NCI-H1694 treated with DMSO at 0.1 percent for 48 hours (cell line): Measurements from ENCODE around the gene DSCAM.
"Not testable (repeated sequence)": the region's sequence is repeated elsewhere in the genome, so short reads cannot be mapped to it uniquely, and the experiment has no call there.

ENCODE experiments used
- DNase-seq: peaks from one replicate; lab custom pipeline; 2025; lab: John Stamatoyannopoulos, UW

Gene DSCAM, protein sequence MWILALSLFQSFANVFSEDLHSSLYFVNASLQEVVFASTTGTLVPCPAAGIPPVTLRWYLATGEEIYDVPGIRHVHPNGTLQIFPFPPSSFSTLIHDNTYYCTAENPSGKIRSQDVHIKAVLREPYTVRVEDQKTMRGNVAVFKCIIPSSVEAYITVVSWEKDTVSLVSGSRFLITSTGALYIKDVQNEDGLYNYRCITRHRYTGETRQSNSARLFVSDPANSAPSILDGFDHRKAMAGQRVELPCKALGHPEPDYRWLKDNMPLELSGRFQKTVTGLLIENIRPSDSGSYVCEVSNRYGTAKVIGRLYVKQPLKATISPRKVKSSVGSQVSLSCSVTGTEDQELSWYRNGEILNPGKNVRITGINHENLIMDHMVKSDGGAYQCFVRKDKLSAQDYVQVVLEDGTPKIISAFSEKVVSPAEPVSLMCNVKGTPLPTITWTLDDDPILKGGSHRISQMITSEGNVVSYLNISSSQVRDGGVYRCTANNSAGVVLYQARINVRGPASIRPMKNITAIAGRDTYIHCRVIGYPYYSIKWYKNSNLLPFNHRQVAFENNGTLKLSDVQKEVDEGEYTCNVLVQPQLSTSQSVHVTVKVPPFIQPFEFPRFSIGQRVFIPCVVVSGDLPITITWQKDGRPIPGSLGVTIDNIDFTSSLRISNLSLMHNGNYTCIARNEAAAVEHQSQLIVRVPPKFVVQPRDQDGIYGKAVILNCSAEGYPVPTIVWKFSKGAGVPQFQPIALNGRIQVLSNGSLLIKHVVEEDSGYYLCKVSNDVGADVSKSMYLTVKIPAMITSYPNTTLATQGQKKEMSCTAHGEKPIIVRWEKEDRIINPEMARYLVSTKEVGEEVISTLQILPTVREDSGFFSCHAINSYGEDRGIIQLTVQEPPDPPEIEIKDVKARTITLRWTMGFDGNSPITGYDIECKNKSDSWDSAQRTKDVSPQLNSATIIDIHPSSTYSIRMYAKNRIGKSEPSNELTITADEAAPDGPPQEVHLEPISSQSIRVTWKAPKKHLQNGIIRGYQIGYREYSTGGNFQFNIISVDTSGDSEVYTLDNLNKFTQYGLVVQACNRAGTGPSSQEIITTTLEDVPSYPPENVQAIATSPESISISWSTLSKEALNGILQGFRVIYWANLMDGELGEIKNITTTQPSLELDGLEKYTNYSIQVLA (N-terminal part only)

DNA sequence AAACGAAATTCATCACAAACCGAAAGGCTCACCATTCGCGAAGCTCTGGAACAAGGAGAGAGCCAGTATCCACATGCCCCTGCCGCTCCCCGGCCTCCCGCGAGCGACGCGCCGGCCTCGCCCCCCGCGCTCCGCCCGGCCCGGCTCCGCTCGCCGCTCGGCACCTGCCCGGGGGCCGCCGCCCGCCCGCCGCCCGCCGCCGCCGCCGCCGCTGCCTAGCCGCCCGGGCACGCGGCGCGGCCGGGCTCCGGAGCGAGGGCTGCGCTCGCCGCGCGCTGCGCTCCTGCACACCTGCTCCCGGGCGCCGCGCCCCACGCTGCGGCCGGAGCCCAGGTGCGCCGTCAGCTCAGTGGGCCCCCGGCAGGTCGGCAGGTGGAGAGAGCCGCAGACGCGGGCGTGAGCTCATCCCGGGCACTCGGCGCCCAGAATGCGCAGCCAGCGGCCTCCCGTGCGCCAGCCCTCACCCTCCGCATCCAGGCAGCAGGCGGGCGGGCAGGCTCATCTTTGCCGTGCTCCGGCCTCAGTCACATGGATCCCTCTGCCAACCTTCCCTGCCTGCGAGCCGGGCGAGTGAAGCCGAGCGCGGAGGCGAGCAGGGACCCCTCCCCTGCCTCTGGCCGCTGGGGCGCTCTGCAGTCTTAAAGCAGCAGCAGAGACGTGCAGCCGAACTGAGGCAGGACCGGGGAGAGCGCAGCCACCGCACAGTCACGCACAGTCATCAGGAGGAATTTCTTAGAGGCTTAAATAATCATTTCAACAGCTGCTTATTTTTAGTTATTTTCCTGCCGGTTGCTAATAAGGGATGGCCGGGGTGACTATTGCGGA is at the start of gene DSCAM:
Gene DSCAM, minus strand, starts transcription at position 572 of the 825 bp plus-strand sequence. Its CDS starts 497 bp downstream, at position 75.
- DNase-seq, result peak; percentile 26

- not testable (repeated sequence) for DNase-seq
Observed at GRCh38 chr21:40895697-40896096, 48.7 kb upstream of the DSCAM start.

DNA sequence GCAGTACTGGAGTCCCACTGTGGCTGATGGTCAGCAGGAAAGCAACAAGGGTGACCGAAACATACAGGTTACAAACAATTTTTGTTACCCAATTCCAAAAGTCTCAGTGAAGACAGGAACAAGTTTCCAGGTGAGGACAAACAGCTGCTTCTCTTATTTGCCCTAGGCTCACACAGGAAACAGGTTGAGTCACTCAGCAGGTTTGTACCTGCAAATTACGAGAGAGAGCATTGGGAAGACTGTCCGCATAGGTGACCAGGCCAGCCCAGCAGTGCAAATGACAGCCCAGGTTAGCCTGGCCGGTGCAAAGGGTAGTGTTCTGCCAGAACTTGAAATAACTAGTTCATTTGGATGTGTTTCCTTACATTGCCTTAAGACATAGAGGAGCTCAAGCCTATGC is 40.0 kb upstream of the DSCAM start:
- DNase-seq, result no peak

GRCh38 chr21:40886006-40886405 is 39.0 kb upstream of the DSCAM start:
- no peak for DNase-seq

- DNase-seq, result no peak
Observed at GRCh38 chr21:40882192-40882915, 35.4 kb upstream of the DSCAM start.

- DNase-seq, result no peak
Observed at GRCh38 chr21:40881767-40882166, 34.8 kb upstream of the DSCAM start.

DNA sequence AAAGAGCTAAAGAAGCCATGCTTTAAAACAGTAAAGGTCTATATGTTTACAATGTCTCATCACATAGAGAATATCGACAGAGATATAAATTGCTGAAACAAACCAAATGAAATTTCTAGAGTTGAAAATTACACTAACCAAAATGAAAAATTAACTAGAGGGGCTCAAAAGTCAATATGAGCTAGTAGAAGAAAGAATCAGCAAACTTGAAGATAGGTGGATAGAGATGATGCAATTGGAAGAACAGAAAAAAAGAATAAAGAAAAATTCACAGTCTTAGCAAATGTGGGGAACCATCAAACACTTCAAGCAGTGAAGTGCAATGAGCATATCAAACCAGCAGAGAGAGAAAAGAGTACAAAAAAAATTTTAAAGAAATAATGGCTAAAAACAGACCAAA is 24.1 kb upstream of the DSCAM start:
- DNase-seq, result no peak

- DNase-seq, result no peak
Observed at GRCh38 chr21:40863839-40864238, 16.9 kb upstream of the DSCAM start.

DNA sequence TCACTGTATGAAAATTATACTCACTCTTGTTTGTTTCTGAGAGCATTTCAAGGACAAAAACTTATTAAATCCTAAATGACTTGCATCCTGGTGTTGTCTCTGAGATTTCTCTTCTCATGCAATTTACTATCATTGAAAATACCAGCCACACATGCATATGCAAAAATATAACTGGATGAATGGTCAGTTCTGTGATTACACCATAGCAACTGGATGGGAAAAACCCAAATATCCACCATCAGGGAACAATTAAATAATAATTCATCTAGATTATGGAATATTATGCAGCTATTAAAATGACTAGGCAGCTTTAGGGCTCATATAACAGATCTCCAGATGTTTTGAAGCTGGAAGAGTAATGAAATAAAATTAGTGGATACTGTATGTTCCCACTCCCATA is 11.6 kb upstream of the DSCAM start:
- DNase-seq, result no peak

GRCh38 chr21:40853956-40854688 is 7.2 kb upstream of the DSCAM start:
- no peak for DNase-seq

DNA sequence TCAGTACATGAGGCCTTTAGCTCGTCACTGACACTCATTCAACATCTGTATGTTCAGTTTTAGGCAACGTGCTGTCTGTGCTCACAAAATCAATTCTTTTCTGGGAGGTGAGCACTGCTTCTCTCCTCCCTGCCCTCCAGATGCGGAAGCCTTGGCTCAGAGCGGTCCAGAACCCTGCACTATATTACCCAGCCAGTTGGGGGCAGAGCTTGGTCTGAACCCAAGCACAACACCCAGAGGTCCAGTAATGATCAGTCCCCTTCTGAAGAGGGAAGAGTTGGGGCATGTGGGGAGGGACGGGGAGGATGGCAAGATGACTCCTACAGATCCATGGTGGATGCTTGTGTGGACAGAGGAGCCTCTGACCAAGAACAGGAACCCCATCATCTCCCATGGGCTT is 5.6 kb upstream of the DSCAM start:
- DNase-seq, result no peak

GRCh38 chr21:40851749-40852148 is 4.8 kb upstream of the DSCAM start:
- DNase-seq, result no peak

GRCh38 chr21:40850071-40850470 is 3.1 kb upstream of the DSCAM start:
- no peak for DNase-seq

GRCh38 chr21:40847951-40848350 is 993 bp upstream of the DSCAM start:
- DNase-seq, result no peak

DNA sequence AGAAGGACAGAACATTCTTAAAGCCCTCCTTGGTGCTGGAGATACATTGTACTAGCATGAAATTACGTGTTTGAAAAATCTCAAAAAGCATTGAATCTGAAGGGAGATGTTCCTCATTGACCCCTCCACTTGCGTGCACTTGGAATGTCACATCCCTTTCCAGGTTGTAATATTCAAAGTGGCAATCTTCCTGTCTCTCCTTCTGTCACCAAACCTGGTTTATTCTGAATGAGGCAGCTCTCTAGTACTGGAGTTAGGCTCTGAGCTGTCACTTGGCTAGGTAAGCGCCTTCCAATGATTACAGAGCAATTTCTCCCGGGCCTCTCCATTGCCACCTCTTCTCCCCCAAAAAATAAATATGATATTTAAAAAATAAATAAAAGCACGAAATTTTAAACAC is 855 bp downstream of the DSCAM start:
- peak; percentile 67 for DNase-seq

DNA sequence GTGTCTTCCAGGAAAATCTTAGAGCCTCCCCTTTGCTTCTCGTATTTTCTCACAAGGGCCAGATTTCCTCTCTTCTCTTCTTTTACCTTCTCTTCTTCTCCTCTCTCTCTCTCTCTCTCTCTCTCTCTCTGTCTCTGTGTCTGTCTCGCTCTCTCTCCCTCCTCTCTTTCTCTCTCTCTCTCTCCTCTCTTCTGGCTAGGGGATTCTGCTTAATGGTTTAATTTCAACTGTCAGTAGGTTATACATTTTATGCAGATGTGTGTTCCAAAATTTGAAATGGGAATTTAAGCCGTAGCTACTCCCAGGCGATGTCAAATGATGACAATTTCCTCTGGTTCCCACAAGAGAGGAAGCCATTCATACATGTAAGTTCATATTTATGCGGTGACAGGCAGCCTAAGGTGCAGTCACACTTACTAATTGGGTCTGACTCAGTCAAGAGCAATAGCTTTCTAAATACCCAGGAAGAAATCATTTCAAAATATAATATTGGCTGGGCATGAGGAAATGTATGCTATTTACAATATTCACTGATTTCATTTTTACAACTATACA is 1.4 kb downstream of the DSCAM start:
- no peak for DNase-seq

- no peak for DNase-seq
Observed at GRCh38 chr21:40844935-40845334, 2.0 kb downstream of the DSCAM start.

- DNase-seq, result no peak
Observed at GRCh38 chr21:40842197-40842552, 4.8 kb downstream of the DSCAM start.

DNA sequence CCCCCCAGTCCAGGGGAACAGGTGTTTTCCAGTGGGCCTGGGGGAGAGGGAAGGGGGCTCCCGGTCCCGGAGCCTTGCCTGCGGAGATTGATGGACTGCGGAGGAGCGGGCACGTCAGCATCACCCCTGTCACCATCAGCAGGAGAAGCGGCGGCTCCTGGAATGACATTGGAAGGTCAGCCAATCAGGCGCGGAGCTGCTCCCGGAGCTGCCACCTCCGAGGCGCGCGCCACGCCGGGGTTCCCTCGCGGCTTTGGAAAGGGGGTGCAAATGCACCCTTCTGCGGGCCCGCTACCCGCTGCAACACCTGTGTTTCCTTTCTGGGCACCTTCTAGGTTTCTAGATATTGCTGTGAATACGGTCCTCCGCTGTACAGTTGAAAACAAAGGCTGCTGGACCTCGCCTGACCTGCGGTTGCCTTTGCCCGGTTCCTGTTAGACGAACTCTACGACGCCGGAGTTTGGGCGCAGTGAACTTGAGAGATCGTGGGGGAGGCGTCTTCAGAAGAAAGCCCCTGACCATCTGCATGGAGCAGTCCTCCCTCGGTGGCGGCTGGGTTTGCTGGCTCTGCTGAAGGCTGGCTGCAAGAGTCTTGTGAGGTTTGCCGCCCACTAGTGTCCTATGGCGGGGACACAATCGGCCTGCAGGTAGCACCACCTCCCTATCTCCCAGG is 5.3 kb downstream of the DSCAM start:
- DNase-seq, result peak; percentile 46
